ENCODE data around the gene SERTAD2. TPM values are rescaled to one million over a fixed set of nuclear protein-coding genes. Genes with fewer than 3 reads are reported as not detected.

The SERTAD2 gene
- total RNA-seq, 2 experiments from 2014 or later: 11.3 to 11.4 TPM

DNA sequence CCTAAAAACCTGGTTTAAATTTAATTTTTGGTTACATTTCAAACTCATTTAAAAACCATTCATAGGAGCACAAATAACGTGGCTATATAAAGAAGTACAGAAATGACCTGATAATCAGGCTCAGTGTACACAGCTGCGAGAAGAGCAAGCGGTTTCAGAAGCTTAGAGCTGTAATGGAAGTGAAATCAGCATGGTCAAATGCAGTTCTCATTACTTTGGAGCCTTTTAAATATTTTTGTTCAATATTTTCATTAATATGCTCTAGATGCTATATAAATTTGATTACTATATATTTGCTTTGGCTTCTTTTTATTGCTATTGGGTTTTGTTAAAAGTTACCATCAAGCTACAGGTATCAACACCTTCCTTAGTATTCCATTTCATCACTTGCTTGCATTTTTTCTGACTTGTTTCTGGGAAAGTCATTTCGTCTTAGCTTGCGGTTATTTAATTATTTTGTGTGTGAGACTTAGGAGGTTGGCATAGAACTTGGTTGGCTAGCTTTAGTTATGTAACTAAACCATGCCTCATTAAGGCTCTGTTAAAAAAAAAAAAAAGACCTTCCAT is 70.9 kb downstream of the SERTAD2 start:
- intact Hi-C loops (cut with micrococcal nuclease): no loop called here
- CTCF ChIA-PET: interaction anchor here (0.7 to 1.4 kb wide), 4 partner anchors 9 to 252 kb away, joined by 3 to 5 read pairs (median 4); no protein-coding TSS in a partner anchor
- H3K27ac Mint-ChIP-seq: no peak overlapping the region

DNA sequence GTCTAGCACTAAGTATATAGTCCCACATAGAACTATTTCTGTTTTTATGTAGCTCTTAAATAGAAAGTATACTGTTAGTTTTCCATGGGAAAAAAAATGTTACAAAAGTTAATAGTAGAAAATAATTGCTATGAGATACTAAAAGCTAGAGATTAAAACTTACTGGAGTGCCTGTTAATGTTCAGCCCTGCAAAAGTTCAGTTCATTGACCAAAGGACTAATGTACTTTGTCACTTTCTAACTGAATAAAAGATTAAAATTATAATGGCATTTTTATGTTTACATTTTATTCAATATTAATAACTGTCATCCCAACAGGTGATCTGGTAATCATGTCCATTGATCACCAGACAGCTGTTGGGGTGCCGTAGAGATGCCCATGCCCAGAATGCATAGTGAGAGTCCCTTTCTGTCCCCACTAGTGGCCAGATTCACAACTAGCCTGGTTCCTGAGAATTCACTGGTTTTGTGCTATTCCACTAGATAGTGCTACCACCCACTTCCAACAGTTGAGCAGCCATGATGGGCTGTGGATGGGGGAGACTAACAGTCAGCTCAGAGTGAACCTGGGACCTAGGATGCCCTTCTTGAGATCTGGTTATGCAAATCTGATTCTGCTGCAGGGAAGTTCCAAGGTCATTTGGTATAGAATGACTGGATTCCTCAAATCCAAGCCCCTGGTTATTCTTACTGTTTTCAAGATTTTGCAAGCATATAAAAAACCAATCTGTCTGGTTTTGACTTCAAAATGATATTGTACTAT is 71.8 kb downstream of the SERTAD2 start:
- intact Hi-C loops (cut with micrococcal nuclease): no loop called here
- Mint-ChIP-seq H3K9me3 (no peaks in the 10 kb centered on the region), H3K27me3 (no peaks in the 10 kb centered on the region), H3K36me3 (peaks cover 9% of the 10 kb centered on the region), H3K4me1 (ENCODE audit: low read depth) (no peaks in the 10 kb centered on the region), H3K27ac (no peak overlapping the region), H3K4me3 (no peak overlapping the region)
- ChIA-PET POLR2A (no interaction called here), CTCF (interaction anchor here (0.7 to 1.5 kb wide), 5 partner anchors 10 to 285 kb away, joined by 3 to 5 read pairs (median 4); no protein-coding TSS in a partner anchor)
- DNase-seq: no peak

More for the DNA sequence above, 70.9 kb downstream of the SERTAD2 start:
- no peaks in the 10 kb centered on the region for H3K9me3 Mint-ChIP-seq
- H3K27me3 Mint-ChIP-seq: no peaks in the 10 kb centered on the region
- DNase-seq: no peak
- peaks cover 7% of the 10 kb centered on the region for H3K36me3 Mint-ChIP-seq
- H3K4me1 Mint-ChIP-seq (ENCODE audit: low read depth): no peaks in the 10 kb centered on the region
- H3K4me3 Mint-ChIP-seq: no peak overlapping the region
- POLR2A ChIA-PET: no interaction called here

Other genes with a start within 250 kb of the SERTAD2 start
- 1 to 10 TPM; 1.3 to 1.5 TPM for gene LGALSL, start 199.8 kb downstream of the SERTAD2 start, total RNA-seq
- gene AFTPH, start 129.6 kb downstream of the SERTAD2 start, total RNA-seq: 10 to 100 TPM; 34.8 to 36.4 TPM